GM21786 (cell line): ENCODE data around the gene FOXJ1.

Experiments used
- ATAC-seq: cut with Tn5 transposase; IDR thresholded peaks from one replicate; pipeline ENCODE4 v1.9.1; 2021; ENCODE audit not compliant: unreplicated experiment

FOXJ1 gene

GRCh38 chr17:76092526-76093413 lies 48.3 kb downstream of the FOXJ1 start:
- ATAC-seq = no peak

- no peak for ATAC-seq
Measured at GRCh38 chr17:76091526-76092286, 49.3 kb downstream of the FOXJ1 start.

GRCh38 chr17:76090517-76091129 lies 50.4 kb downstream of the FOXJ1 start:
- no peak for ATAC-seq

- ATAC-seq = no peak
Measured at GRCh38 chr17:76089680-76090516, 51.1 kb downstream of the FOXJ1 start.

- no peak for ATAC-seq
Measured at GRCh38 chr17:76088868-76089576, 52.0 kb downstream of the FOXJ1 start.

- ATAC-seq = no peak
Measured at GRCh38 chr17:76088041-76088867, 52.8 kb downstream of the FOXJ1 start.

GRCh38 chr17:76087531-76087930 lies 53.5 kb downstream of the FOXJ1 start:
- ATAC-seq = no peak

GRCh38 chr17:76086384-76086783 lies 54.7 kb downstream of the FOXJ1 start:
- no peak for ATAC-seq
